ENCODE results near the gene COASY.

The COASY gene

GRCh38 chr17:42561897-42562387 lies at the start of gene COASY:
Gene COASY (plus strand): TSS chr17:42562148. CDS start chr17:42562623, 475 bp downstream.
- peak; percentile 94 to 95 for DNase-seq

- no peak for DNase-seq
Observed at GRCh38 chr17:42512246-42512645, 49.7 kb upstream of the COASY start.

- DNase-seq = no peak
Observed at GRCh38 chr17:42512733-42513251, 49.2 kb upstream of the COASY start.

GRCh38 chr17:42513686-42514085 lies 48.3 kb upstream of the COASY start:
- no peak for DNase-seq

GRCh38 chr17:42514279-42514678 lies 47.7 kb upstream of the COASY start:
- DNase-seq = no peak

GRCh38 chr17:42514867-42515266 lies 47.1 kb upstream of the COASY start:
- no peak for DNase-seq

GRCh38 chr17:42517516-42517915 lies 44.4 kb upstream of the COASY start:
- DNase-seq = peak; percentile 81 to 85

GRCh38 chr17:42518046-42518754 lies 43.7 kb upstream of the COASY start:
- peak in 1 of 2 experiments; percentile 60 for DNase-seq

- DNase-seq = peak; percentile 45 to 50
Observed at GRCh38 chr17:42518755-42519545, 43.0 kb upstream of the COASY start.

- peak in 1 of 2 experiments; percentile 12 for DNase-seq
Observed at GRCh38 chr17:42519546-42520491, 42.1 kb upstream of the COASY start.

GRCh38 chr17:42520540-42520951 lies 41.4 kb upstream of the COASY start:
- peak in 1 of 2 experiments; percentile 37 for DNase-seq

GRCh38 chr17:42521036-42521435 lies 40.9 kb upstream of the COASY start:
- DNase-seq = no peak

- DNase-seq = no peak
Observed at GRCh38 chr17:42521666-42522262, 40.2 kb upstream of the COASY start.

GRCh38 chr17:42522263-42522790 lies 39.6 kb upstream of the COASY start:
- DNase-seq = no peak

- DNase-seq = no peak
Observed at GRCh38 chr17:42522798-42523278, 39.1 kb upstream of the COASY start.

GRCh38 chr17:42525221-42525620 lies 36.7 kb upstream of the COASY start:
- no peak for DNase-seq

- no peak for DNase-seq
Observed at GRCh38 chr17:42526031-42526444, 35.9 kb upstream of the COASY start.

GRCh38 chr17:42527932-42528331 lies 34.0 kb upstream of the COASY start:
- DNase-seq = no peak

- no peak for DNase-seq
Observed at GRCh38 chr17:42529061-42529460, 32.9 kb upstream of the COASY start.

GRCh38 chr17:42530952-42531454 lies 30.9 kb upstream of the COASY start:
- DNase-seq = no peak

All from Kasumi-1 (cell line).